ENCODE results near the gene SF1. TPM values are rescaled to one million over a fixed set of nuclear protein-coding genes. Genes with fewer than 3 reads are reported as not detected.
A peak's percentile ranks its signal among the peaks of the same experiment; 100 is the strongest.

SF1 gene
- total and polyA plus RNA-seq, 5 experiments from 2014 or later = 87.0 to 1,057 (median 138) TPM

- no peak for ATAC-seq
- POLR2A ChIA-PET = no interaction called here
- no peaks in the 10 kb centered on the region for H3K9me3 Mint-ChIP-seq
- peaks cover 20 to 78% (median 64%) of the 10 kb centered on the region in 5 donors for H3K27me3 Mint-ChIP-seq
- no peak overlapping the region for H3K4me3 Mint-ChIP-seq
- peaks cover 0 to 6% (median 0%) of the 10 kb centered on the region in 3 donors for H3K36me3 Mint-ChIP-seq
- H3K27ac Mint-ChIP-seq = no peak overlapping the region
- no peak for DNase-seq
- peaks cover 4 to 11% (median 6%) of the 10 kb centered on the region in 4 donors for H3K4me1 Mint-ChIP-seq
Observed at GRCh38 chr11:64718084-64718779, 60.1 kb downstream of the SF1 start.

- H3K4me3 Mint-ChIP-seq = no peak overlapping the region
- no peaks in the 10 kb centered on the region for H3K9me3 Mint-ChIP-seq
- POLR2A ChIA-PET = interaction anchor here (1.3 kb wide), 1 partner anchor 16 kb away, joined by 5 read pairs; no protein-coding TSS in a partner anchor
- peaks cover 20 to 80% (median 64%) of the 10 kb centered on the region in 5 donors for H3K27me3 Mint-ChIP-seq
- H3K4me1 Mint-ChIP-seq = peaks cover 5 to 12% (median 6%) of the 10 kb centered on the region in 4 donors
- ATAC-seq = no peak
- H3K36me3 Mint-ChIP-seq = peaks cover 0 to 6% (median 0%) of the 10 kb centered on the region in 3 donors
- H3K27ac Mint-ChIP-seq = no peak overlapping the region
- no peak for DNase-seq
Observed at GRCh38 chr11:64717268-64717578, 61.1 kb downstream of the SF1 start.

GRCh38 chr11:64716473-64717267, 61.7 kb downstream of the SF1 start:
- Mint-ChIP-seq H3K4me3 (no peak overlapping the region), H3K4me1 (peaks cover 10 to 18% (median 12%) of the 10 kb centered on the region in 4 donors), H3K9me3 (no peaks in the 10 kb centered on the region), H3K27ac (no peak overlapping the region), H3K27me3 (peaks cover 26 to 80% (median 64%) of the 10 kb centered on the region in 5 donors), H3K36me3 (peaks cover 0 to 6% (median 0%) of the 10 kb centered on the region in 3 donors)
- POLR2A ChIA-PET = interaction anchor here (1.3 kb wide), 2 partner anchors 17 to 28 kb away, joined by 3 to 5 read pairs; no protein-coding TSS in a partner anchor
- no peak for DNase-seq
- no peak for ATAC-seq

- Mint-ChIP-seq H3K36me3 (peaks cover 0 to 6% (median 0%) of the 10 kb centered on the region in 3 donors), H3K9me3 (no peaks in the 10 kb centered on the region), H3K4me3 (no peak overlapping the region), H3K27me3 (peaks cover 30 to 82% (median 66%) of the 10 kb centered on the region in 5 donors), H3K4me1 (peaks cover 14 to 23% (median 17%) of the 10 kb centered on the region in 4 donors), H3K27ac (peak overlapping the region in 1 of 10 donors; percentile 40)
- DNase-seq = no peak
- no peak for ATAC-seq
- POLR2A ChIA-PET = interaction anchor here (1.3 kb wide), 1 partner anchor 29 kb away, joined by 3 read pairs; no protein-coding TSS in a partner anchor
Observed at GRCh38 chr11:64715756-64716472, 62.4 kb downstream of the SF1 start.

- Mint-ChIP-seq H3K36me3 (peaks cover 0 to 6% (median 0%) of the 10 kb centered on the region in 3 donors), H3K27me3 (peaks cover 34 to 83% (median 65%) of the 10 kb centered on the region in 5 donors), H3K9me3 (no peaks in the 10 kb centered on the region), H3K4me1 (peaks cover 10 to 23% (median 19%) of the 10 kb centered on the region in 4 donors), H3K27ac (peak overlapping the region in 1 of 10 donors; percentile 73), H3K4me3 (peak overlapping the region in 7 of 10 donors; percentile 35 to 59 (median 39))
- ATAC-seq = no peak
- no peak for DNase-seq
- POLR2A ChIA-PET = interaction anchor here (1.3 kb wide), 1 partner anchor 30 kb away, joined by 3 read pairs; no protein-coding TSS in a partner anchor
Observed at GRCh38 chr11:64715110-64715509, 63.2 kb downstream of the SF1 start.

GRCh38 chr11:64714666-64715065, 63.7 kb downstream of the SF1 start:
- POLR2A ChIA-PET = no interaction called here
- no peak for DNase-seq
- H3K9me3 Mint-ChIP-seq = no peaks in the 10 kb centered on the region
- peak overlapping the region in 8 of 10 donors; percentile 19 to 70 (median 51) for H3K4me3 Mint-ChIP-seq
- H3K27me3 Mint-ChIP-seq = peaks cover 36 to 83% (median 68%) of the 10 kb centered on the region in 5 donors
- H3K27ac Mint-ChIP-seq = peak overlapping the region in 1 of 10 donors; percentile 73
- ATAC-seq = no peak
- H3K36me3 Mint-ChIP-seq = peaks cover 0 to 6% (median 0%) of the 10 kb centered on the region in 3 donors
- H3K4me1 Mint-ChIP-seq = peaks cover 10 to 23% (median 19%) of the 10 kb centered on the region in 4 donors

Other genes starting within 250 kb of the SF1 start
- gene SLC22A11, start 222.6 kb downstream of the SF1 start, total RNA-seq = not detected
- not detected for gene SLC22A11, start 222.6 kb downstream of the SF1 start, polyA plus RNA-seq
- not detected for gene SLC22A12, start 187.3 kb downstream of the SF1 start, total RNA-seq
- not detected for gene SLC22A12, start 187.3 kb downstream of the SF1 start, polyA plus RNA-seq
- under 1 TPM in 1 of 2 experiments, not detected in 1; 0.21 TPM for gene NRXN2, start 55.3 kb downstream of the SF1 start, total RNA-seq
- not detected for gene NRXN2, start 55.3 kb downstream of the SF1 start, polyA plus RNA-seq
- 100 to 1,000 TPM; 679 to 682 TPM for gene RASGRP2, start 34.4 kb downstream of the SF1 start, total RNA-seq
- 100 to 1,000 TPM; 168 to 253 (median 185) TPM for gene RASGRP2, start 34.4 kb downstream of the SF1 start, polyA plus RNA-seq
- 10 to 100 TPM; 13.0 to 18.4 TPM for gene PYGM, start 18.6 kb downstream of the SF1 start, total RNA-seq
- under 1 TPM; 0.09 to 0.50 (median 0.49) TPM for gene PYGM, start 18.6 kb downstream of the SF1 start, polyA plus RNA-seq
- gene MAP4K2, start 24.7 kb upstream of the SF1 start, total RNA-seq = 100 to 1,000 TPM; 128 to 135 TPM
- 10 to 100 TPM; 26.6 to 55.5 (median 30.3) TPM for gene MAP4K2, start 24.7 kb upstream of the SF1 start, polyA plus RNA-seq
- gene MEN1, start 32.0 kb upstream of the SF1 start, total RNA-seq = 10 to 100 TPM; 50.7 to 54.1 TPM
- 10 to 100 TPM; 22.1 to 57.4 (median 36.1) TPM for gene MEN1, start 32.0 kb upstream of the SF1 start, polyA plus RNA-seq
- gene CDC42BPG, start 66.1 kb upstream of the SF1 start, total RNA-seq = 10 to 100 TPM in 1 of 2 experiments, 1 to 10 TPM in 1; 9.0 to 10.3 TPM
- gene CDC42BPG, start 66.1 kb upstream of the SF1 start, polyA plus RNA-seq = under 1 TPM; 0.09 to 0.38 (median 0.13) TPM
- gene EHD1, start 100.1 kb upstream of the SF1 start, total RNA-seq = 100 to 1,000 TPM; 217 to 226 TPM
- 100 to 1,000 TPM; 137 to 164 (median 154) TPM for gene EHD1, start 100.1 kb upstream of the SF1 start, polyA plus RNA-seq
- gene ATG2A, start 138.7 kb upstream of the SF1 start, total RNA-seq = 10 to 100 TPM; 39.5 to 41.4 TPM
- 1 to 10 TPM; 3.4 to 4.2 (median 3.6) TPM for gene ATG2A, start 138.7 kb upstream of the SF1 start, polyA plus RNA-seq
- 10 to 100 TPM; 13.4 to 16.0 TPM for gene PPP2R5B, start 146.1 kb upstream of the SF1 start, total RNA-seq
- 1 to 10 TPM; 4.7 to 6.6 (median 5.3) TPM for gene PPP2R5B, start 146.1 kb upstream of the SF1 start, polyA plus RNA-seq
- gene GPHA2, start 157.4 kb upstream of the SF1 start, total RNA-seq = under 1 TPM; 0.55 to 0.69 TPM
- gene GPHA2, start 157.4 kb upstream of the SF1 start, polyA plus RNA-seq = not detected
- gene MAJIN, start 193.6 kb upstream of the SF1 start, total RNA-seq = 1 to 10 TPM; 1.9 to 2.4 TPM
- under 1 TPM in 2 of 3 donors, not detected in 1; 0.48 to 0.84 TPM for gene MAJIN, start 193.6 kb upstream of the SF1 start, polyA plus RNA-seq
- gene BATF2, start 218.4 kb upstream of the SF1 start, total RNA-seq = not detected
- not detected for gene BATF2, start 218.4 kb upstream of the SF1 start, polyA plus RNA-seq
- 10 to 100 TPM; 37.0 to 38.4 TPM for gene ARL2, start 235.6 kb upstream of the SF1 start, total RNA-seq
- 100 to 1,000 TPM; 108 to 135 (median 122) TPM for gene ARL2, start 235.6 kb upstream of the SF1 start, polyA plus RNA-seq
- 10 to 100 TPM; 27.3 to 29.6 TPM for gene SNX15, start 248.9 kb upstream of the SF1 start, total RNA-seq
- 10 to 100 TPM; 10.5 to 11.9 (median 11.9) TPM for gene SNX15, start 248.9 kb upstream of the SF1 start, polyA plus RNA-seq